SK-N-MC (cell line): ENCODE data around the gene SLC26A11.

Experiments
- EZH2 ChIP-seq: fragments of 200-600 bp; sonication (generic); IDR thresholded peaks from one replicate; pipeline ENCODE4 v1.6.1; 2017; ENCODE audit warnings: antibody characterized with exemption
- POLR2AphosphoS5 ChIP-seq: IDR thresholded peaks from 2 replicates; pipeline ENCODE4 v1.6.1; 2012; ENCODE audit warnings: mild to moderate bottlenecking, low read depth, low read length, borderline replicate concordance

- TF ChIP-seq POLR2AphosphoS5 (no peak), EZH2 (no peak)
Measured at GRCh38 chr17:80218391-80218790, 1.8 kb upstream of the SLC26A11 start.
